Adipocyte (in vitro differentiated cells): Measurements from ENCODE around the gene EFHD2.

ENCODE experiments used
- DNase-seq: peaks from one replicate; pipeline ENCODE4 v3.0.0-alpha.2; 2015; ENCODE audit warnings: low read depth
- H3K27me3 ChIP-seq: replicated peaks from 2 replicates; pipeline ENCODE4 v1.7.0; 2013; ENCODE audit warnings: mild to moderate bottlenecking, low read length, moderate library complexity; ENCODE audit not compliant: control insufficient read depth, insufficient read depth
- H3K36me3 ChIP-seq: 2 replicates; pipeline ENCODE4 v1.7.0; 2013; ENCODE audit warnings: low read length, mild to moderate bottlenecking, moderate library complexity; ENCODE audit not compliant: control insufficient read depth, insufficient read depth, severe bottlenecking
- H3K4me1 ChIP-seq: 2 replicates; pipeline ENCODE4 v1.7.0; 2013; ENCODE audit warnings: mild to moderate bottlenecking, low read length, moderate library complexity; ENCODE audit not compliant: control insufficient read depth, insufficient read depth
- H3K4me3 ChIP-seq: 2 replicates; pipeline ENCODE4 v1.7.0; 2013; ENCODE audit warnings: mild to moderate bottlenecking, low read length, moderate library complexity
- H3K9ac ChIP-seq: 2 replicates; pipeline ENCODE4 v1.7.0; 2013; ENCODE audit warnings: mild to moderate bottlenecking, low read length, moderate library complexity
- H3K9me3 ChIP-seq: 2 replicates; pipeline ENCODE4 v1.7.0; 2013; ENCODE audit warnings: mild to moderate bottlenecking, low read length, moderate library complexity; ENCODE audit not compliant: control insufficient read depth

EFHD2 gene

GRCh38 chr1:15472587-15472986 lies 62.9 kb downstream of the EFHD2 start:
- DNase-seq: no peak
- Histone ChIP-seq H3K36me3 (no peaks in the 10 kb centered on the region), H3K27me3 (no peaks in the 10 kb centered on the region), H3K9ac (no peak overlapping the region), H3K4me1 (no peaks in the 10 kb centered on the region), H3K9me3 (peaks cover 8% of the 10 kb centered on the region), H3K4me3 (no peak overlapping the region)

- Histone ChIP-seq H3K9me3 (peaks cover 5% of the 10 kb centered on the region), H3K4me3 (no peak within 1 kb of the TSS), H3K9ac (no peak within 1 kb of the TSS), H3K36me3 (no peaks in the 10 kb centered on the region), H3K4me1 (no peaks in the 10 kb centered on the region), H3K27me3 (no peaks in the 10 kb centered on the region)
- no peak for DNase-seq
These were observed 66.1 kb downstream of the EFHD2 start, which contains the start of gene CELA2B for GRCh38 chr1:15475752-15476314. Gene CELA2B (plus strand): TSS chr1:15476104. CDS start chr1:15476126, 22 bp downstream.

- Histone ChIP-seq H3K27me3 (no peaks in the 10 kb centered on the region), H3K9me3 (no peaks in the 10 kb centered on the region)
- DNase-seq: no peak
These were observed 67.2 kb downstream of the EFHD2 start for GRCh38 chr1:15476927-15477326.

GRCh38 chr1:15477646-15478212 lies 68.0 kb downstream of the EFHD2 start:
- H3K9me3 ChIP-seq: no peaks in the 10 kb centered on the region
- no peak for DNase-seq
- no peaks in the 10 kb centered on the region for H3K4me1 ChIP-seq

More at GRCh38 chr1:15476927-15477326, 67.2 kb downstream of the EFHD2 start:
- Histone ChIP-seq H3K4me3 (no peak overlapping the region), H3K36me3 (no peaks in the 10 kb centered on the region), H3K4me1 (no peaks in the 10 kb centered on the region), H3K9ac (no peak overlapping the region)

More at GRCh38 chr1:15477646-15478212, 68.0 kb downstream of the EFHD2 start:
- Histone ChIP-seq H3K27me3 (no peaks in the 10 kb centered on the region), H3K9ac (no peak overlapping the region), H3K4me3 (no peak overlapping the region), H3K36me3 (no peaks in the 10 kb centered on the region)
